OCI-LY7 (cell line): Measurements from ENCODE around the gene MCM5. TPM values are rescaled to one million over a fixed set of nuclear protein-coding genes. Genes with fewer than 3 reads are reported as not detected.

Source experiments
- BruUV-seq: library from RNA; stranded (reverse); fragments of 400-500 nt; replicated peaks from 2 replicates; lab custom pipeline; 2021; lab: Mats Ljungman, UMichigan
- CTCF ChIA-PET: fragments of 300-600 bp; sonication (Branson Sonifier 250); formaldehyde crosslinking; loops from one replicate; lab custom pipeline; 2022; ENCODE audit warnings: antibody characterized with exemption; ENCODE audit not compliant: unreplicated experiment; lab: Charles Lee
- POLR2A ChIA-PET: fragments of 300-600 bp; sonication (Branson Sonifier 250); formaldehyde crosslinking; loops from one replicate; lab custom pipeline; 2022; ENCODE audit warnings: antibody characterized with exemption; lab: Charles Lee
- DNase-seq: peaks from one replicate; pipeline ENCODE4 v3.0.0-alpha.2; 2015; ENCODE audit warnings: low spot score
- H2AFZ ChIP-seq: fragments of 200-600 bp; sonication (generic), shearing (Covaris generic); 2 replicates; pipeline ENCODE4 v1.6.1; 2014; ENCODE audit warnings: mild to moderate bottlenecking, antibody characterized with exemption, low read length, moderate library complexity
- H3K27ac ChIP-seq: fragments of 200-600 bp; sonication (generic); 2 replicates; pipeline ENCODE4 v1.5.1; 2014; ENCODE audit warnings: mixed run types, low read depth, mild to moderate bottlenecking, moderate library complexity, low read length, inconsistent platforms; ENCODE audit not compliant: poor library complexity, severe bottlenecking
- H3K36me3 ChIP-seq: fragments of 200-600 bp; sonication (generic); 2 replicates; pipeline ENCODE4 v1.6.1; 2014; ENCODE audit warnings: mild to moderate bottlenecking, antibody characterized with exemption, low read length, moderate library complexity, mixed read lengths; ENCODE audit not compliant: insufficient read depth
- H3K4me1 ChIP-seq: fragments of 200-600 bp; sonication (generic); 2 replicates; pipeline ENCODE4 v1.5.1; 2014; ENCODE audit warnings: mild to moderate bottlenecking, low read length; ENCODE audit not compliant: insufficient read depth, poor library complexity, severe bottlenecking
- H3K4me2 ChIP-seq: fragments of 200-600 bp; sonication (generic); 2 replicates; pipeline ENCODE4 v1.6.1; 2014; ENCODE audit warnings: mild to moderate bottlenecking, low read length
- H3K4me3 ChIP-seq: fragments of 200-600 bp; sonication (generic); 2 replicates; pipeline ENCODE4 v1.5.1; 2014; ENCODE audit warnings: mild to moderate bottlenecking, low read depth, low read length; ENCODE audit not compliant: poor library complexity, severe bottlenecking
- H3K79me2 ChIP-seq: fragments of 200-600 bp; sonication (generic); 2 replicates; pipeline ENCODE4 v1.6.1; 2016; ENCODE audit warnings: low read depth, mild to moderate bottlenecking, low read length, moderate library complexity, mixed read lengths; ENCODE audit not compliant: insufficient read depth
- H3K9me2 ChIP-seq: fragments of 200-600 bp; sonication (generic); 2 replicates; pipeline ENCODE4 v1.6.1; 2016; ENCODE audit warnings: mild to moderate bottlenecking, low read length, mixed read lengths; ENCODE audit not compliant: insufficient read depth
- H3K9me3 ChIP-seq: fragments of 200-600 bp; sonication (generic); 2 replicates; pipeline ENCODE4 v1.6.1; 2014; ENCODE audit warnings: mild to moderate bottlenecking, mixed run types, low read length, mixed read lengths
- H4K20me1 ChIP-seq: fragments of 200-600 bp; sonication (generic); 2 replicates; pipeline ENCODE4 v1.6.1; 2014; ENCODE audit warnings: mild to moderate bottlenecking, antibody characterized with exemption, low read length, moderate library complexity, mixed read lengths; ENCODE audit not compliant: insufficient read depth
- CTCF ChIP-seq: fragments of 200-600 bp; sonication (generic); conservative IDR thresholded peaks from 2 replicates; pipeline ENCODE4 v1.5.1; 2014; ENCODE audit warnings: mild to moderate bottlenecking, antibody characterized with exemption, low read length, moderate library complexity, mixed read lengths
- EZH2phosphoT487 ChIP-seq: fragments of 200-600 bp; sonication (generic); IDR thresholded peaks from 2 replicates; pipeline ENCODE4 v1.6.1; 2018; ENCODE audit warnings: low read depth, borderline replicate concordance, mild to moderate bottlenecking, mixed run types, antibody characterized with exemption, low read length, moderate library complexity, mixed read lengths
- intact Hi-C: fragments of 100-400 bp; cut with micrococcal nuclease; formaldehyde crosslinking; loops from one replicate; pipeline ENCODE4 v1.10.0; 2022; ENCODE audit not compliant: unreplicated experiment
- total RNA-seq, 2 experiments: library from RNA; depleted of rRNA in 1 of 2; stranded (reverse); fragments of >200 nt in 1 of 2; shearing (Covaris generic) in 1 of 2; gene quantifications; 2 replicates each; pipeline ENCODE4 v1.2.3, GENCODE V29; 2014 to 2022

Gene MCM5
- total RNA-seq, 2 experiments from 2014 or later = 242 to 360 TPM

DNA sequence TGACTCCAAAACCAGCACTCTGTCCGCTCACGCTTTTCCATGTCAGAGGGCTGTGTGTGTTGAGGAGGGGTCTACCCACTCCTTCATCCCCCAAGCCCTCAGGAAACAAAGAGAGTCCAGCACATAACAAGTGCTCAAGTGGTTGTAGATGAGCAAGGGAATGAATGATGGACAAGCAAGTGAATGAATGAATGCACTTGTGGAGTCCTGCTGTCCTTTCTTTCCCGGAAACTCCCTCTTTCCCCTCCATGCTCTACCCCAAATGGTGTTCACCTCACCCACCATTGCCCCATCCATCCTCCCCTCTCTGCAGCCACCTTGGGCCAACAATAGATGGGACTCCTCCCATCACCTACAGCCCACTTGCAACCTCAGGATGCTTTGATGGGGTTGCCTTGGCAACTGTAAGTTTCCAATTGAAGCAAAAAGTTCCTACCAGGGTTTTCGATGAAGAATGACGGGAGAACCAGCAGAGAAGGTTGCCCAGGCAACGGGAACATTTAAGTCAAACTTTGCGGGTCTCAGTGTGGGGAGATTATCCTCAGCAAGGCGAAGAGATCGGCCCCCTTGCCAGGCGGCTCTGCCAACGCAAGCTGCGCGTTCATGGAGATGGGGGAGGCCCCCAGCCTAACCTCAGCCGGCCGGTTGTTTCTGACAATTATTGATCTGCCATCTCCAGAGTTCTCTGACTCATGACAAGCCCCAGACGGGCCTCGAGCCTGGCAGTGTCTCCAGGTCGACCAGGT, 51.1 kb downstream of the MCM5 start:
- Histone ChIP-seq H3K9me3 (no peaks in the 10 kb centered on the region), H2AFZ (no peak overlapping the region), H3K27ac (no peak overlapping the region), H3K9me2 (no peaks in the 10 kb centered on the region), H3K79me2 (no peaks in the 10 kb centered on the region), H3K4me1 (no peaks in the 10 kb centered on the region), H4K20me1 (no peaks in the 10 kb centered on the region), H3K4me2 (no peak overlapping the region), H3K4me3 (no peak overlapping the region), H3K36me3 (peaks cover 73% of the 10 kb centered on the region)
- TF ChIP-seq EZH2phosphoT487 = no peak
- intact Hi-C loops = no loop called here
- ChIA-PET CTCF (no interaction called here), POLR2A (no interaction called here)
- DNase-seq = no peak
- no TSS peak for BruUV-seq

DNA sequence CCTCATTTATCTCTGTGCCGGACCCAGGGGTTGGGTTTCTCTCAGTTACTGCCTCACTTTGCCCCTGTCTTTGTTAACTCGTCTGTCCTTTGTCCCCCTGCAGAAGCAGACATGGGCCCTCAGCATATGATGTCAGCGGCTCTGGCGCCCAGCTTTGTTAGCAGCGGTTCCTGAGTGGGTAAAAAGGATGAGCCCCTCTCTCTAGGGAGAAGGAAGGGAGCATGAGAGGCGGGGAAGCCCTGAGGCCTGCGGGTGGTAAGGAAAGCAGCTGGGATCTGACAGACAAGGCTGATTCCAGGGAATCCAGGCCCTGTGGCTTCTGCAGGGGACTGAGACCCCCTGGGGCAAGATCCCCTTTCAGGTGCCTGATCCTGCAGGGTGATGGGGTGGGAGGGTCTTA, 51.7 kb downstream of the MCM5 start:
- no TSS peak for BruUV-seq
- Histone ChIP-seq H3K4me2 (no peak overlapping the region), H3K36me3 (peaks cover 68% of the 10 kb centered on the region), H3K9me2 (no peaks in the 10 kb centered on the region), H3K27ac (no peak overlapping the region), H3K79me2 (no peaks in the 10 kb centered on the region), H3K4me3 (no peak overlapping the region), H2AFZ (no peak overlapping the region), H4K20me1 (no peaks in the 10 kb centered on the region), H3K9me3 (no peaks in the 10 kb centered on the region), H3K4me1 (no peaks in the 10 kb centered on the region)
- intact Hi-C loops = no loop called here
- ChIA-PET POLR2A (no interaction called here), CTCF (no interaction called here)
- no peak for DNase-seq
- no peak for TF ChIP-seq CTCF
- no peak for TF ChIP-seq EZH2phosphoT487

- no peaks in the 10 kb centered on the region for H4K20me1 ChIP-seq
- no peaks in the 10 kb centered on the region for H3K79me2 ChIP-seq
- intact Hi-C loops = no loop called here
- POLR2A ChIA-PET = no interaction called here
- H3K4me2 ChIP-seq = no peak overlapping the region
- H3K36me3 ChIP-seq = peaks cover 65% of the 10 kb centered on the region
- H2AFZ ChIP-seq = no peak overlapping the region
- no TSS peak for BruUV-seq
- no peaks in the 10 kb centered on the region for H3K9me2 ChIP-seq
- DNase-seq = no peak
- H3K4me3 ChIP-seq = no peak overlapping the region
- TF ChIP-seq EZH2phosphoT487 (no peak), CTCF (no peak)
- CTCF ChIA-PET = no interaction called here
- no peaks in the 10 kb centered on the region for H3K9me3 ChIP-seq
- no peak overlapping the region for H3K27ac ChIP-seq
- H3K4me1 ChIP-seq = no peaks in the 10 kb centered on the region
These were observed 52.4 kb downstream of the MCM5 start for GRCh38 chr22:35452351-35452781.
